ENCODE data around the gene MCL1. TPM values are rescaled to one million over a fixed set of nuclear protein-coding genes. Genes with fewer than 3 reads are reported as not detected.

The MCL1 gene
- total and polyA plus RNA-seq, 10 of the 15 experiments (the other 5 are each of a cell fraction or from before 2014, with no cell fraction given) = 18.1 to 148 (median 86.4) TPM

DNA sequence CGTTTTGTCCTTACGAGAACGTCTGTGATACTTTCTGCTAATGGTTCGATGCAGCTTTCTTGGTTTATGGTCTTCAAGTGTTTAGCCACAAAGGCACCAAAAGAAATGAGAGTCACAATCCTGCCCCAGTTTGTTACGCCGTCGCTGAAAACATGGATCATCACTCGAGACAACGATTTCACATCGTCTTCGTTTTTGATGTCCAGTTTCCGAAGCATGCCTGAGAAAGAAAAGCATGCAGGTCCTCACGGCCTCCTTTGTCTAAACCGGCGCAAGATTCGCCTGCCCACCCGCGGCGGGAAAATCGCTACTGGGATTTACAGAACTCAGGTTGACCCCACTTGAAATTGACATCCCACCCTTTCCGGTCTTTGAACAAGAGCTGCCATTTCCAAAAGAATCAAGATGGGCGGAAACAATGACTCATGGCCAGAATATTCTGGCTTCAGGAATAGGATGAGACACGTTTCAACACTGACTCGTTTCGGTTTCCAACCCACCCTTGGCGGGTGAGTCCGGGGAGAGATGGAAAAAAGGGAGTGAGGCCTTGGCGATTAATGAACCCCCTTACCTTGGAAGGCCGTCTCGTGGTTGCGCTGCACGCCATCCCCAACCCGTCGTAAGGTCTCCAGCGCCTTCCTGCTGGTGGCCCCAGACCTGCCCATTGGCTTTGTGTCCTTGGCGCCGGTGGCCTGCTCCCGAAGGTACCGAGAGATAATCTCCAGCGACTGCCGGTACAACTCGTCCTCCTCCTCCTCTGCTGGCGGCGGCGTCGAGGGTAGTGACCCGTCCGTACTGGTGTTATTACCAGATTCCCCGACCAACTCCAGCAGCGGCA lies 919 bp downstream of the MCL1 start (continued):
- TF ChIP-seq IKZF2 (IDR thresholded peaks at IDR 0.05) (peak; percentile 47 to 59), CREB1 (IDR thresholded peaks at IDR 0.05; ENCODE audit: low read depth) (no peak), CHD2 (IDR thresholded peaks at IDR 0.05; ENCODE audit: borderline replicate concordance, low read depth, low read length) (no peak), ZNF384 (IDR thresholded peaks at IDR 0.05; ENCODE audit: borderline replicate concordance, low read depth, low read length) (no peak), SMAD5 (IDR thresholded peaks at IDR 0.05; ENCODE audit: low read depth) (no peak), RUNX3 (IDR thresholded peaks at IDR 0.05; ENCODE audit: low read length) (no peak), SREBF2 (IDR thresholded peaks at IDR 0.05; ENCODE audit: low read length) (no peak), SRF (IDR thresholded peaks at IDR 0.05; ENCODE audit: low read depth in 2 of 2, low read length in 2 of 2) (no peak), TARDBP (IDR thresholded peaks at IDR 0.05; ENCODE audit: borderline replicate concordance) (no peak), TCF12 (IDR thresholded peaks at IDR 0.05; ENCODE audit: low read depth, low read length) (no peak), RBBP5 (conservative IDR thresholded peaks at IDR 0.05) (no peak), NR2F1 (conservative IDR thresholded peaks at IDR 0.05) (no peak), CBX3 (IDR thresholded peaks at IDR 0.05; ENCODE audit: borderline replicate concordance, low read depth) (no peak), CHD1 (IDR thresholded peaks at IDR 0.05; ENCODE audit: low read depth, low read length) (no peak), GATAD2B (conservative IDR thresholded peaks at IDR 0.05; ENCODE audit: low read depth) (no peak), MYB (IDR thresholded peaks at IDR 0.05; ENCODE audit: borderline replicate concordance, low read depth, low read length) (no peak), ZSCAN29 (IDR thresholded peaks at IDR 0.05) (no peak; the same call in 1 of the 2 replicates), NRF1 (conservative IDR thresholded peaks at IDR 0.05; ENCODE audit: low read depth, low read length) (no peak), MXI1 (IDR thresholded peaks at IDR 0.05; ENCODE audit: low read depth, low read length) (no peak; the same call in 1 of the 2 replicates), FOXM1 (IDR thresholded peaks at IDR 0.05; ENCODE audit: low read depth, low read length) (0 out of 2 replicates have a peak, but pooled peaks have one; percentile 38), SUPT20H (IDR thresholded peaks at IDR 0.05; ENCODE audit: borderline replicate concordance, control insufficient read depth, low read depth, low read length) (no peak), NFXL1 (IDR thresholded peaks at IDR 0.05; ENCODE audit: borderline replicate concordance) (no peak), NBN (IDR thresholded peaks at IDR 0.05) (no peak), TCF7 (IDR thresholded peaks at IDR 0.05; ENCODE audit: borderline replicate concordance) (no peak), SKIL (IDR thresholded peaks at IDR 0.05; ENCODE audit: low read depth, poor library complexity, severe bottlenecking) (no peak), SPI1 (IDR thresholded peaks at IDR 0.05; ENCODE audit: borderline replicate concordance, insufficient read depth, low read depth, low read length) (no peak)
- TF ChIP-seq, protein P1, sequence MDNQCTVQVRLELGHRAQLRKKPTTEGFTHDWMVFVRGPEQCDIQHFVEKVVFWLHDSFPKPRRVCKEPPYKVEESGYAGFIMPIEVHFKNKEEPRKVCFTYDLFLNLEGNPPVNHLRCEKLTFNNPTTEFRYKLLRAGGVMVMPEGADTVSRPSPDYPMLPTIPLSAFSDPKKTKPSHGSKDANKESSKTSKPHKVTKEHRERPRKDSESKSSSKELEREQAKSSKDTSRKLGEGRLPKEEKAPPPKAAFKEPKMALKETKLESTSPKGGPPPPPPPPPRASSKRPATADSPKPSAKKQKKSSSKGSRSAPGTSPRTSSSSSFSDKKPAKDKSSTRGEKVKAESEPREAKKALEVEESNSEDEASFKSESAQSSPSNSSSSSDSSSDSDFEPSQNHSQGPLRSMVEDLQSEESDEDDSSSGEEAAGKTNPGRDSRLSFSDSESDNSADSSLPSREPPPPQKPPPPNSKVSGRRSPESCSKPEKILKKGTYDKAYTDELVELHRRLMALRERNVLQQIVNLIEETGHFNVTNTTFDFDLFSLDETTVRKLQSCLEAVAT (IDR thresholded peaks at IDR 0.05) = peak; percentile 88
- TF ChIP-seq, protein P2, sequence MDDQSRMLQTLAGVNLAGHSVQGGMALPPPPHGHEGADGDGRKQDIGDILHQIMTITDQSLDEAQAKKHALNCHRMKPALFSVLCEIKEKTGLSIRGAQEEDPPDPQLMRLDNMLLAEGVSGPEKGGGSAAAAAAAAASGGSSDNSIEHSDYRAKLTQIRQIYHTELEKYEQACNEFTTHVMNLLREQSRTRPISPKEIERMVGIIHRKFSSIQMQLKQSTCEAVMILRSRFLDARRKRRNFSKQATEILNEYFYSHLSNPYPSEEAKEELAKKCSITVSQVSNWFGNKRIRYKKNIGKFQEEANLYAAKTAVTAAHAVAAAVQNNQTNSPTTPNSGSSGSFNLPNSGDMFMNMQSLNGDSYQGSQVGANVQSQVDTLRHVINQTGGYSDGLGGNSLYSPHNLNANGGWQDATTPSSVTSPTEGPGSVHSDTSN (IDR thresholded peaks at IDR 0.05; ENCODE audit: insufficient replicate concordance, low read depth, low read length) = no peak
